Testis (tissue), 3 donors: ENCODE data around the gene FRAS1. TPM values are rescaled to one million over a fixed set of nuclear protein-coding genes. Genes with fewer than 3 reads are reported as not detected.

Source experiments
- DNase-seq: peaks from one replicate; pipeline ENCODE4 v3.0.0-alpha.2; 2019
- H3K27ac ChIP-seq, 2 donors: fragments of 200-600 bp; sonication (generic); one replicate each; pipeline ENCODE4 v1.5.1; 2019
- H3K27me3 ChIP-seq: fragments of 200-600 bp; sonication (generic); one replicate; pipeline ENCODE4 v1.5.1; 2019
- H3K36me3 ChIP-seq: fragments of 200-600 bp; sonication (generic); one replicate; pipeline ENCODE4 v1.5.1; 2017; ENCODE audit warnings: low read depth; ENCODE audit errors: missing control alignments
- H3K4me1 ChIP-seq: fragments of 200-600 bp; sonication (generic); one replicate; pipeline ENCODE4 v1.5.1; 2019
- H3K4me3 ChIP-seq, 2 donors: fragments of 200-600 bp; sonication (generic); one replicate each; pipeline ENCODE4 v1.5.1; 2017 to 2019
- H3K9me3 ChIP-seq: fragments of 200-600 bp; sonication (generic); one replicate; pipeline ENCODE4 v1.5.1; 2017
- POLR2A ChIP-seq: fragments of 450-650 bp; IDR thresholded peaks from one replicate; pipeline ENCODE4 v1.6.1; 2017; ENCODE audit warnings: antibody characterized with exemption, mild to moderate bottlenecking, moderate library complexity
- WGBS, 2 donors: methylation state at CpG; one replicate each; pipeline ENCODE4 v1.1.5; 2018; 5-methylcytosine and 5-hydroxymethylcytosine counted together
- intact Hi-C: fragments of 100-400 bp; cut with DNase I; formaldehyde crosslinking; loops from one replicate; pipeline ENCODE4 v1.15.1; 2023; ENCODE audit warnings: low total_unique reads
- polyA plus RNA-seq: library from polyadenylated mRNA; stranded (reverse); fragments of 350-450 nt; fragmentation: Illumina TruSeq; extraction: RNeasy Lipid Tissue Mini Kit (QIAGEN cat#74804); gene quantifications from one replicate; pipeline ENCODE4 v1.2.3, GENCODE V29; 2014; ENCODE audit warnings: low read depth, low replicate concordance; ENCODE audit not compliant: insufficient read depth
- total RNA-seq, 2 donors: library from RNA; depleted of rRNA; stranded (reverse); fragments of >200 nt; gene quantifications; one replicate each; pipeline ENCODE4 v1.2.3, GENCODE V29; 2016
- TF ChIP-seq, protein P1 (sequence below), 3 experiments: fragments of 450-650 bp in 2 of 3; fragments of 200-600 bp in 1 of 3; sonication (generic) in 1 of 3; IDR thresholded peaks; one replicate each; pipeline ENCODE4 v1.5.1; 2016 to 2019; ENCODE audit warnings: antibody characterized with exemption in 3 of 3, mild to moderate bottlenecking in 2 of 3, moderate library complexity in 1 of 3

FRAS1 gene
- total and polyA plus RNA-seq, 3 donors from 2014 or later, result 2.2 to 3.7 (median 3.5) TPM

DNA sequence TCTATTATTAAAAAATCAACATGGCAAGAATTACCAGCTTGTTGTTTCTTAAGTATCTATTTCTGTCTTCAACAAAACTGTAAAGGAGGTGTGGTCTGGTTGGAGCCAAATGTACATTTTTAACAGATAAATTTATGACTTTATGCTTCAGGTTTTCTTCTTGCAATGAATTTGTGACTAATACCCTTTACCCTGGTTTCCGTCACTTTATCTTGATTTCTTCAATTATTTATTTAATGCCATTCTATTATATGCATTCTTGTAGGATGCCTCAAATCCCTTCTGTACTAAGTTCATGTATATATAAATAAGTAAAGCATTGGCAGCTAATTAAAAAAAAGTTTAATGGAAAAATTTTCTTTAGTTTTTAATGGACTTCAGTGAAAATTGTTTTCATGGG, 453.0 kb downstream of the FRAS1 start:
- Histone ChIP-seq H3K36me3 (no peaks in the 10 kb centered on the region), H3K27me3 (no peaks in the 10 kb centered on the region), H3K4me3 (no peak overlapping the region), H3K9me3 (no peaks in the 10 kb centered on the region), H3K27ac (no peak overlapping the region), H3K4me1 (no peaks in the 10 kb centered on the region)
- intact Hi-C loops, result no loop called here
- WGBS, 2 donors, result 0 to 72% methylated on average over 1 of the region's 1 CpG
- no peak for TF ChIP-seq POLR2A
- TF ChIP-seq, protein P1, sequence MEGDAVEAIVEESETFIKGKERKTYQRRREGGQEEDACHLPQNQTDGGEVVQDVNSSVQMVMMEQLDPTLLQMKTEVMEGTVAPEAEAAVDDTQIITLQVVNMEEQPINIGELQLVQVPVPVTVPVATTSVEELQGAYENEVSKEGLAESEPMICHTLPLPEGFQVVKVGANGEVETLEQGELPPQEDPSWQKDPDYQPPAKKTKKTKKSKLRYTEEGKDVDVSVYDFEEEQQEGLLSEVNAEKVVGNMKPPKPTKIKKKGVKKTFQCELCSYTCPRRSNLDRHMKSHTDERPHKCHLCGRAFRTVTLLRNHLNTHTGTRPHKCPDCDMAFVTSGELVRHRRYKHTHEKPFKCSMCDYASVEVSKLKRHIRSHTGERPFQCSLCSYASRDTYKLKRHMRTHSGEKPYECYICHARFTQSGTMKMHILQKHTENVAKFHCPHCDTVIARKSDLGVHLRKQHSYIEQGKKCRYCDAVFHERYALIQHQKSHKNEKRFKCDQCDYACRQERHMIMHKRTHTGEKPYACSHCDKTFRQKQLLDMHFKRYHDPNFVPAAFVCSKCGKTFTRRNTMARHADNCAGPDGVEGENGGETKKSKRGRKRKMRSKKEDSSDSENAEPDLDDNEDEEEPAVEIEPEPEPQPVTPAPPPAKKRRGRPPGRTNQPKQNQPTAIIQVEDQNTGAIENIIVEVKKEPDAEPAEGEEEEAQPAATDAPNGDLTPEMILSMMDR (IDR thresholded peaks at IDR 0.05), result no peak
- no peak for DNase-seq

DNA sequence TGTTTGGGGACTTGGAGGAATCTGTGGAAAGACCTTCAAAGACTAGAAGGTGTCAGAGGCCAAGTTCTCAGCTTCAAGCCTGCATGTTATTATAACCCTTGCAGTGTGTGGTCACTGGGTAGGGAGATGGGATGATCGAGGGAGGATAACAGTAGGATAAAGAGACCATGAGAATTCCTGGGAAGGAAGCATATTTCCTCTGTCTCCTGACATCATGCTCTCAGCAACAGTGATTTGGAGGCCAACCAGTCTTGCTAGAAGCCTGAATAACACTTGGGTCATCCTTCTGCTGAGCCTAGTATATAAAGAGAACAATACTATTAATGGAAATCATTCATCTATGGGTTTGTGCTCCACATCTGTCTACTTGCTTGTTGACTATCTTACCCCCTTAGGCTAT, 453.6 kb downstream of the FRAS1 start:
- no peaks in the 10 kb centered on the region for H3K4me1 ChIP-seq
- no peak for DNase-seq
- H3K36me3 ChIP-seq, result no peaks in the 10 kb centered on the region
- TF ChIP-seq, protein P1 (IDR thresholded peaks at IDR 0.05), result no peak
- no peak for TF ChIP-seq POLR2A
- intact Hi-C loops, result no loop called here
- H3K27me3 ChIP-seq, result no peaks in the 10 kb centered on the region
- 0 to 33% methylated on average over 1 of the region's 1 CpG for WGBS, 2 donors
- no peaks in the 10 kb centered on the region for H3K9me3 ChIP-seq
- H3K4me3 ChIP-seq, result no peak overlapping the region
- no peak overlapping the region for H3K27ac ChIP-seq

DNA sequence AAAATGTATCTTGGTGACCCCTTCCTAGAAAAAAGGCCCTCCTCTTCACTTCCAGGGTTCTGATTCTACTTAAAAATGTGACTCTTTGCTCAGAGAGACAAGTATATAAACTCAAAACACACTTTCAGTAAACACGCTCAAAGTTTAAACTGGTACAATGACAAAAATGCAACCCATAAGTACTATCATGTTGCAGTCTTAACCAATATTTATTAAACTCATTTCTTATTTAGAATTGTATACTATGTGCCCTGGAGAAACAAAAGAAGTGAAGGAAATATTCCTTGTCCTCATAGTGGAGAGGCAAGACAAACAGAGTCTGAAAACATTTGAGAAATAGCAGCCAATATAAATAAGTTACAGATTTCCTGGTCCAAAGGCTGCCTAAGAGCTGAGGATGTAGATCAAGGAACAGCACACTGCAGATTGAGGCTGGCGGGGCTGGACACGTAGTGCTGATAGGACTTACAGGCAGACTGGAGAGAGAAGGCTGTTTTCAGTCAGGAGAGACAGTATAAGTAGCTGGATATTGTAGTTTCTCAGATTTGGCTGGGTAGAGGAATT, 455.3 kb downstream of the FRAS1 start:
- Histone ChIP-seq H3K4me3 (no peak overlapping the region), H3K9me3 (no peaks in the 10 kb centered on the region), H3K27me3 (no peaks in the 10 kb centered on the region), H3K36me3 (no peaks in the 10 kb centered on the region), H3K27ac (no peak overlapping the region), H3K4me1 (no peaks in the 10 kb centered on the region)
- intact Hi-C loops, result no loop called here
- no peak for DNase-seq
- no peak for TF ChIP-seq POLR2A
- TF ChIP-seq, protein P1 (IDR thresholded peaks at IDR 0.05), result no peak
- WGBS, 2 donors, result 44 to 60% methylated on average over 3 of the region's 3 CpGs

DNA sequence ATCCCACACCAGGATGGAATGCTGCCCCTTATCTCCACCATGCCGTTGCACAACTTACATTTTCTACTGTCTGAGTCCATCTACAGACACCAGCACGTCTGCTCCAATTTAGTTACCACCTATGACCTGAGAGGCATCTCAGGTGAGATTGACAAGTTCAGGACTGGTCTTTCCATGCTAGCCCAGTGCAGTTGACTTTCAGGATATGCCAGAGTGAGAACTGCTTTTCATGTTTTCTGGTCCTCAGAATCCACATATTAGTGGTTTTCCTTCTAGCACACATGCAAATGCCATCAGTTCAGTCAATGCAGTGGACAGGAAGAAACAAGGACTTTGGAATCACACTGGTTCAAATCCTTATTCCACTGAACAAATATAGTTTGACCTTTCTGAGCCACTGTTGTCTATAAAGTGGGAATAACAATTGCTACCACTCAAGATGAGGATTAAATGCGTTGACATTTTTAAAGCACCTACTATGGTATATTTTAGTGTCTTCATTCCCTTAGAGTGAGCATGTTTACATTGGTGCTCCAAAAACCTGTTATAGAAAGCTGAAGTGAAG, 456.4 kb downstream of the FRAS1 start:
- no peak for DNase-seq
- Histone ChIP-seq H3K36me3 (no peaks in the 10 kb centered on the region), H3K27ac (no peak overlapping the region), H3K9me3 (no peaks in the 10 kb centered on the region), H3K4me3 (no peak overlapping the region), H3K4me1 (no peaks in the 10 kb centered on the region), H3K27me3 (no peaks in the 10 kb centered on the region)
- TF ChIP-seq POLR2A, result no peak
- TF ChIP-seq, protein P1 (IDR thresholded peaks at IDR 0.05), result no peak
- intact Hi-C loops, result no loop called here
- WGBS, 2 donors, result 84 to 89% methylated on average over 3 of the region's 3 CpGs
